ENCODE data around the gene ABHD5.

ABHD5 gene

GRCh38 chr3:43686333-43686699, 4.4 kb upstream of the ABHD5 start:
- DNase-seq (ENCODE audit: low read depth): no peak

DNA sequence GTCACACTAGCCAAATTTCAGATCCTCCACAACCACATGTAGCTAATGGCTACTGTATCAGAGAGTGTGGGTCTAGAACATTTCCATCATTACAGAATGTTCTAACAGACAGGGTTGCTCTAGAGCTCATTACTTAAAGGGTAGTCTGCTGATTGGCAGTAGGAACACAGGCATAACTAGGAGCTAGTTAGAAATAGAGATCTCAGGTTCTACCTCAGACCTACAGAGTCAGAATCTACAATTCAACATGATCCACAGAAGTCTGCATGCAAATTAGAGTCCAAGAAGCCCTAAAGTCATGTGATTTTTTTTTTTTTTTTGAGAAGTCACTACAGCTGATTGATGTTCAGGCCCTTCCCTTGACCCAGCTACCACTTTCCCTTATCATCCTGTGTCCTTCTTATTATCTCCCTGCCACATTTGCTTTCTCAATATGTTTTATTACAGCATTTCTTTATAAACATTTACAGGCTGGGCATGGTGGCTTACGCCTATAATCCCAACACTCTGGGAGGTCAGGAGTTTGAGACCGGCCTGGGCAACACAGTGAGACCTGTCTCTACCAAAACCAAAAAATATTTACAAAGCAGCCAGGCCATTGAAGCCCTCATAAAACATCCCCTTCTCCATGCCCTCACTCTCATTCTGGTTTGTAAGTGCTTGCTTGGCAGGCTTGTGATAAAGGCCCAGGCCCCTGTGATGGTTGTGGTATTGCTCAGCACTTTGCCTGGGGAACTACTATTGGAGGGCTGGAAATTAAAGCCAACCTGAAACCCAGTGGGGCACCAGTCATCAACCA, 3.8 kb upstream of the ABHD5 start:
- no peak for DNase-seq (ENCODE audit: low read depth)

DNA sequence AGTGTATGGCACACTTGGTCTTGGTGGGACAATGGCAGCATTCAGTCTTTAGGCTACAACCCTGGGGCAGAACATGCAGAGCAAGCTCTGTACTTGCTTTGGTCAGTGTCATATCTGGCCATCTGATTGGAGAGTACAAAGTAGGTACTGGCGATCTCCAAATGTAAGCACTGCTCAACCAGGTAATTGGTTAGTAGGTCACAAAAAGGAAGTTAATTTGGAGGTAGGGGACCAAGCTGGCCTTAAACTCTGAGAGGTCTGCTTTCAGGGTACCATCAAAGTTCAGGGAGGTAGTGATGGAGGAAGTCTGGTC, 3.3 kb upstream of the ABHD5 start:
- DNase-seq (ENCODE audit: low read depth): no peak

DNA sequence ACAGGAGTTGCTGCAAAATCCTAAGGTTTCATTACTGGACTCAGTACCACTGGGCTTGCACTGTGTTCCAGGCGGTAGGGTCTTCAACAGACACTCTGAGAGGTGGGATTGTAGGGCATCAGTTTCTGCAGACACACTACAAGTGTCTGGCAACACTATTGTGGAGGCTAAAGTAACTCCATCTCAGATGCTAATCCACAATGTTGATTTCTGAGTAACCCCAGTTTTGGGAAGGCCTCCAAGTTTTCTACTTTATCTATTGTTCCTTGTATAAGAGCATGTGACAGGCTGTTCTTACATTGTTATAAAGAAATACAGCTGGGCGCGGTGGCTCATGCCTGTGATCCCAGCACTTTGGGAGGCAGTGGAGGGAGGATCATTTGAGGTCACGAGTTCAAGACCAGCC, 2.5 kb upstream of the ABHD5 start:
- DNase-seq (ENCODE audit: low read depth): no peak

- no peak for DNase-seq (ENCODE audit: low read depth)
Measured at GRCh38 chr3:43689166-43689565, 1.6 kb upstream of the ABHD5 start.

DNA sequence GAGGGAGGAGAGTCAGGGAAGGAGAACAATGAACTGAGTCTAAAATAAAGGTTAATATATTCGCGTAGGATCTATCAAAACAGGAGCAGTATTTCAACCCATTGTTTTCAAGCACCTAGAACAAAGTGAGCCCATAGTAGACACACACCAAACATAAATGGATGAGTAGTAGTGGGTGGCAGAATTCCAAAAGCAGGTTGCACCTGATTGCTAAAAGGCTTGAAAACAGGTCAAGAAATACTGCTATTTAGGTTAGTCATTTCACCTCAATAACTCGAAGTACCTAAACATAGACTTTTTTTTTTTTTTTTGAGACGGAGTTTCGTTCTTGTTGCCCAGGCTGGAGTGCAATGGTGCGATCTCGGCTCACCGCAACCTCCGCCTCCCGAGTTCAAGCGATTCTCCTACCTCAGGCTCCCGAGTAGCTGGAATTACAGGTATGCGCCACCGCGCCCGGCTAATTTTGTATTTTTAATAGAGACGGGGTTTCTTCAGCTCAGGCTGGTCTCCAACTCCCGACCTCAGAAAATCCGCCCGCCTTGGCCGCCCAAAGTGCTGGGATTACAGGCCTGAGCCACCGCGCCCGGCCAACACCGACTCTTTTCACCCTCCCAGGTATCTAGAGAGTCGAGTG, 855 bp upstream of the ABHD5 start:
- no peak for DNase-seq (ENCODE audit: low read depth)

DNA sequence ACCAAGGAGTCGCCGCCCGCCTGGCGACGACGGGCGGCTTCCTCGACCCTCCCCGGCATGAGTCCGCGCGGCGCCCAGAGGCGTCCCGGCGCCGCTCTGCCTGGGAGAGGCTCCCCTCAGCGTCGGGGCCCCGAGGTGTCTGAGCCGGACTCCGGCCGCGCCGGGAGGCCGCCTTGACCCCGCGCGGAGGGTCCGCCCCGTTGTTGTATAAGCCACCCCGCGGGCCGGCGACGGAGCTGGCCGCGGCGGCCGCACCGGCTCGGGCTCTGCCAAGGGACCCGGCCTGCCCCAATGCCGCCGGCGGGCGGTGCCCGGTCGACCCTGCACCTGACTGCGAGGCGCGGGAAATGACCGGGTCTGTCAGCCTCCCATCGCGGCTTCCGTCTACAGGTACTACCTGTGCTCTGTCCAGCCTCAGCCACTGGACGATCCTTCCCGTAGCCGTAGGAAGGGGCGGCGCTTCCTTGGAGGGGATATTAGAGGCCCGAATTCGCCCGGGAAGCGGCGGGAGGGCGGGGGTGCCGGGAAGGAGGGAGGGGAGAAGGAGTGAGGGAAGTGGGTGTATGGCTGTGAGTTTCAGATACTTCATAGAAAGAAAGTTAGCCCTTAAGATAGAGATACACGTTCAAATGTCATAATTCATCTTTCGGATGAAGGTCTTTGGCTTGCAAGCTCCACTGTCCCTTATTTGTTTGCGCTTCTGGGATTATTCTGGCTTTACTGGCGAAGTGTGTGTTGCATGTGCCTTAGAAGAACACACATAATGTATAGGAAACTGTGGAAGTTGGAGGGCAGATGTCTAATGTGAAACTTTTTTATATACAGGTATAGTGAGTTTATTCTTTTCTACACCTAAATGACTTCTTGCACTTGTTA, 620 bp downstream of the ABHD5 start:
- peak; percentile 11 for DNase-seq (ENCODE audit: low read depth)

GRCh38 chr3:43692085-43692855, 1.5 kb downstream of the ABHD5 start:
- DNase-seq (ENCODE audit: low read depth): no peak

DNA sequence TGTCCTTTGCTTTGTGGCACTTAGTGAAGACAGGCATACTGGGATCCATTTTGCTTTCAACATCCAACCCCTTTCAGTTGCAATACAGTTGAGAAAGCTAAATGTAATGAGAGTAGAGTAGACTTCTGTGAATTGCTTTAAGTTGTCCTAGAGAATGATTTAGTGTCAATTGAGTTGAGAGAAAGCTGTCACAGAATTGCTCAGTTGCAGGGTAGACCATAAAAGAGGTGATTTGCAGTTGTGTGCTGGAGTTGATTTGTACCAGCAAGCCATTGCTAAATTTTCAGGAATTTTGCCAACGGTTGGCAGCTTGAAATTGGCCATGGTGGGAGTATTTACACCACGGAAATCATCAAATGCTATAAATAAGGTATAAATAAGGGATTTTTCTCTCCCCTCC, 2.2 kb downstream of the ABHD5 start:
- DNase-seq (ENCODE audit: low read depth): no peak

- DNase-seq (ENCODE audit: low read depth): no peak
Measured at GRCh38 chr3:43693594-43693993, 2.9 kb downstream of the ABHD5 start.

GRCh38 chr3:43695443-43695842, 4.7 kb downstream of the ABHD5 start:
- no peak for DNase-seq (ENCODE audit: low read depth)

DNA sequence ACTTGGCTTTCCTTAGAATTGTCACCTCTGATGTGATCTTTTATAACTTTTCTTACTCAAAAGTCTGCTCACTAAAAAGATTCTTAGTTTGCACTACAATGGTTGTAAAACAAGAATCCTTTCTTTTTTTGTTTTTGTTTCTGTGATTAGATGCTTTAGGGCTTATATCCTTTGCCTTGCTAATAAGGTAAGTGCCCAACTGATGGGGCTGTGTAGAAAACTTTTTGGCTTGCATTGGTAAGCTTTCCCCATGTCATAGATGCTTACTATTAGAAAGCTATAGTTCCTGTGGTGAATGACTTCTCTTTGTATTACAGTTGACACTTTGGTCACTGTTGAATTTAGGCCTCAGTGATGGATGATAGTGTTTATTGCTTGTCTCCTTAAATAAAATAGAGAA, 5.1 kb downstream of the ABHD5 start:
- DNase-seq (ENCODE audit: low read depth): no peak

DNA sequence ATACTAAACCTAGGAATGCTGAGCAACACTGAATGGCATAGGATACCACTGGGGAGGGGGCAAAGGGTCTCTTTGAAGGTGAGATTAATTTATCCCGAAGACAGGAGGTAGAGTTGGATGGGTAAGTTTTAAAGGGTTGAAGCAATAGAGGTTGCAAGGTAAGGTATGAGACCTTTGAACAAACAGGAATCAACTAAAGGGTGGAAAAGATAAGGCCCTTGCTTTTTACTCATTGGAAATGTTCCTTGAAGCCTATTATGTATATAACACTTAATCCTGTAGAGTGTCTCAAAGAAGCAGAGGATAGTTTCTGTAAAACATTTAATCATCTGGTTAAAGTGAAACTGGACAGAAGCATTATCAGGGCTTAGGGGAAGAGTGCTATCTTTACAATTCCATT, 5.7 kb downstream of the ABHD5 start:
- no peak for DNase-seq (ENCODE audit: low read depth)

DNA sequence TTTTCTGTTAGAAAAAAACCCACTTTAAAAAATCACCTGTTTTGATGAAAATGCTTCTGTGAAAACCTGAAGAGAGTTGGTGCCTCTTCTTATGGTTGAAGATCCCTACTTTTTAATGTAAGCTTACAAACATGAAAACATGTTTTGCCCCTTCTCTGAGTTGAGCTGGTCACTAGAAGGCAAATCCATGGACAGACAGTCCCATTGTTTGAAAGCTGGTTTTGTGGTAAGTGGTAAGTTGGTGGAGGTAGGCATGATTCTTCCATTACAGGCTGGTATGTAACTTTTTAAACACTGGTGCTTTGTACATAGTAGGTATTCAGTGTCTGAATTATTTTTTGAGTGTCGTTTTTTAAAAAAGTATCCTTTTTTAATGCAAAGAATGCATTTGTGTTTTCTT, 6.1 kb downstream of the ABHD5 start:
- no peak for DNase-seq (ENCODE audit: low read depth)

- no peak for DNase-seq (ENCODE audit: low read depth)
Measured at GRCh38 chr3:43699864-43700263, 9.1 kb downstream of the ABHD5 start.

GRCh38 chr3:43704697-43705096, 14.0 kb downstream of the ABHD5 start:
- DNase-seq (ENCODE audit: low read depth): no peak

GRCh38 chr3:43706342-43706741, 15.6 kb downstream of the ABHD5 start:
- no peak for DNase-seq (ENCODE audit: low read depth)

DNA sequence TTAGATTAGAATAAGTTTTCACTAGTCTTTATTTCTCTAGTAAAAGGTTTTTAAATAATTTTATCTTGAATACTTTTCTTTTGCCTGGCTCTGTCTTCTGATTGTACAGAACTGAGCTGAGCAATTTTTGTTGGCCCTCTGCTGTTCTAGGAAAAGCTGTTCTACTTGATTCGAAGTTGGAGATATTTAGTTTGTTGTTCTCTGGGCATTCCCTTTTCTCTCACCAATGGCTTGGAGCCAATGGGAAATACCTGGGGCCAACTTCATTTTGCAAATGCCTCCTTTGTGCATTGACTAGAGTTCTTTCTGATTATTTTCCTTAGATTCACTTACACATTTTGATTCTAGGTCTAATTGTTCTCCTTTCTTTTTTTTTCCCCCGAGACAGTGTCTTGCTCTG, 16.5 kb downstream of the ABHD5 start:
- no peak for DNase-seq (ENCODE audit: low read depth)

DNA sequence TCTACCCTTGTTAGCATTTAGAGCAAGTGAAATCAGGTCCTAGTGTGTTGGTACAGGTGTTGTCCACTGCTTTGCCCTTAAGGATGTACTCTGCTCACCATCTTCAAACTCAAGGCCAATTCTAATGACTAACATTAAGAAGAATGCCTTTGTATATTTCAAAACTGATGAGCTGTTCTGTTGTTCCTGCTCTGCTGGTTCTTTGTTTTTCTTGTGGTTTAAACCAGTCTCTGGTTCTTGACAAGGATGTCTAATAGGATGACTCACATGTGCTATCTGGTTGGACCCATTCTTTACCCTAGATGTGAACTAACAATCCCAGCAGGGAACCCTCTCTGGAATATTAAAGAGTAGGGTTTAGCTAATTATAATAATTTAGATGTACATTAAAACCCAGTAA, 17.3 kb downstream of the ABHD5 start:
- no peak for DNase-seq (ENCODE audit: low read depth)

DNA sequence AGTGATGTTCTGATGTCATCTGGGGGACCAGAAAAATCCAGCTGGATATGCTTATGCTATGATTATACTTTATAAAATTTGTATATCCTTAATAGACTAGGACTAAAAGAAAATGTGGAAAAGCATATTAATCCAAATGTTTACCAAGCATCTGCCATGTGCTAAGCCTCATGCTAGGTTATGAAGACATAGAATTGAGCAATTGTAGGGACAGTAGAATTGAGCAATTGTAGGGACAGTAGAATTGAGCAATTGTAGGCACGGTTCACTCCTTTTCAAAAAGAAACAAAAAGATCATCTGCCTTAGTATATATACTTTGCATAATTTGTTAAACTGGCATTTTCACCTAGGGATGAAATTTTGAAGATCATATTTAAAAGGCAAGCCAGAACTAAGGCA, 18.3 kb downstream of the ABHD5 start:
- no peak for DNase-seq (ENCODE audit: low read depth)

GRCh38 chr3:43710607-43711006, 19.9 kb downstream of the ABHD5 start:
- no peak for DNase-seq (ENCODE audit: low read depth)

DNA sequence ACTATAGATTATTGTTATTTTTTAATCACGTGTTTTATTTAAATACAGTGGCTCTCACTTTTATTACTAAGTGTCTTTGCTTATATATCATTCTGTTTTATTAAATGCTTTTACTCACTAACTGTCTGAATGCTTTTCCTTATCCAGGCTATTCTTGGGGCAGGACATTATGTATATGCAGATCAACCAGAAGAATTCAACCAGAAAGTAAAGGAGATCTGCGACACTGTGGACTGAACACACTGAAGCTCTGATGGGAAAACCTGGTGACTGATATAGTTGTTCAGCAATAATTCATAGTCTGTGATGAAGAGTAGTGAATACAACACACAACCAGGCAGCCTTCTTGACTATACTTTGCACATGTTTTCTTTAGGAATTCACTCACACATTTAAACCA, 27.6 kb downstream of the ABHD5 start:
- DNase-seq (ENCODE audit: low read depth): no peak

Measured in stimulated activated CD8-positive, alpha-beta memory T cell treated with anti-CD3 and anti-CD28 coated beads, Interleukin-12 subunit alpha, Interleukin-12 subunit beta, amount 100 ng/mL, for 4 hours (primary cell).